ENCODE measurements around the gene RAB11FIP5.
A peak's percentile ranks its signal among the peaks of the same experiment; 100 is the strongest.
"Not testable (repeated sequence)": the region's sequence is repeated elsewhere in the genome, so short reads cannot be mapped to it uniquely, and the experiment has no call there.

The RAB11FIP5 gene

DNA sequence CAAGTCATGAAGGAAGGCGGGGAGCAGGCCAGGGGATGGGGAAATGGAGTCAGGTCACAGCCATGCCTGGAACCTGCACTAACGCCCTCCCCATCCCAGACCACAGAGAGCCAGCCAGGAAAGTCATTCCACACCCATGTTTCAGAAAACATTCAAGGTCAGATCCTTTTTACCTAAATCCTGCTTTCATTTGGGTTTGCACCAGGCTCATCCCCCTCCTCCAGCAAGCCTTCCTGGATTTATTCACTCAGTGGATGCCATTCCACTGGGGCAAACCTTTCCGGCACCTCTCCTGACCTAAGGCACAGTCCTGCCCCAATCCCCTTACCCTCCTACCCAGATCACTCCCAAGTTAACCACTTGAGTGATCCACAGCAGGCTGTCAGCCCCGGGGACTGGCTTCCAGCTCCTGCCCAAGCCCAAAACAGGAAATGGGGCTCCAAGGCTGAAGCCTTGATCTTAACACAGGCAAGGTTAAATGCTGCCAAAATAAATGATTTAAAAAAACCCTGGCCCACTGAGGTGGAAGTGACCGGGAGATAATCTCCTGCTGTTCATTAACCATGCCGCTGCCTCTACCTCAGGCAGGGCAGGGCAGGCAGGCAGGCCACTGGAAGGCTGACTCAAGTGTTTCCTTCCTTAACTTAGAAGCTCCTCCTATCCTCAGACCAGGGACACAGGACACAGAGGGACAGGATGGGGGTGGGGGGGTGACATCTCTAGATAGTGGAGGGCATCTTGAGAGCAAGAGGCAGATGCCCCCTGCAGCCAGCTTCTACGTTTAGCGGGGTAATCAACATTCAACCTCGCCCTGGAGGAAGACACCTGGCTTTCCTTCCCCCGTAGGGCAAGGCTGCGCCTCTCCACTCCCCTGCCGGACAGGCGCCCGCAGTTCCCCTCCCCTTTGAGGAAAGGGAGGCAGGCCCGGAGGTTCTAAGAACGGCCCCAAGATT lies 1.4 kb downstream of the RAB11FIP5 start:
- peak; percentile 41 to 49 for DNase-seq

DNA sequence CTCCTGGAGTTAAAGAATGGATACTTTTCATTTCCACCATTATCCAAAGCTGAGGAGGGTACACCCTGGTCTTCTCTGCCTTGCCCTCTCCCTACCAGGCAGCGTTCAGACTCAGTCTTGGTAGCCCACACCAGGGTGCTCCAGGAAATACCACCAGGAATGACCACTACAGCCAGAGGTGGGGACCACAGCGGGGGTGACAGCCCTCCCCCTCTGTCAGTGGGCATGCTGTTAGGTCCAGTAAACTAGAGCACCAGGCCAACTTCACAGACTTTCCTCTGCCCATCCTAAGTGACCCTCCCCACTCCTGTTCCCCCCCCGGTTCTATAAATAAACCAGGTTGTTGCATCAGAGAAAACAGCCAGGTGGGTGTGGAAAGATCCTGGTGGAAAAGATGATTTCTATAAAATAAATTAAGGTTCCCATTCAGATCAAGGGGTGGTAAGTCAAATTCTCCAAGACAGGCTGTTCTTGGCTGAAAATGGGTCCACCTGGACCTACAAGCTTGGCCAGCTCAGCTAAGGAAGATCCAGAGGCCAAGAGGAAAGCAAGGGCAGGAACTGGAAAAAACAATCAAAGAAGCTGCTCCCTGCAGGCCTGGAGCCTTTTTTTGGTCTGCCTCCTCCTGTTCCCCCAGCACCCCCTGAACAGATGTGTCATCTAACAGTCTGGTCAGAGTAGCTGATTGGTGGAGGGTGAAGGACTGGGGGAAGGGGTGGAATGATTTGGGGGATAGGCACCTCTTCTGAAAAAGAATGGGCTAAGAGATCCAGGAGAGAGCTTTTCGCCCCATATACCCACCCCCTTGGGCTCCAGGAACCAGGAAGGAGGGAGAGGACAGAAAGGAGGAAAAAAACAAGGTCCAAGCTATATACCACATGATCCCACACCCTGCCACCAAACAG lies 2.3 kb downstream of the RAB11FIP5 start:
- DNase-seq: no peak

DNA sequence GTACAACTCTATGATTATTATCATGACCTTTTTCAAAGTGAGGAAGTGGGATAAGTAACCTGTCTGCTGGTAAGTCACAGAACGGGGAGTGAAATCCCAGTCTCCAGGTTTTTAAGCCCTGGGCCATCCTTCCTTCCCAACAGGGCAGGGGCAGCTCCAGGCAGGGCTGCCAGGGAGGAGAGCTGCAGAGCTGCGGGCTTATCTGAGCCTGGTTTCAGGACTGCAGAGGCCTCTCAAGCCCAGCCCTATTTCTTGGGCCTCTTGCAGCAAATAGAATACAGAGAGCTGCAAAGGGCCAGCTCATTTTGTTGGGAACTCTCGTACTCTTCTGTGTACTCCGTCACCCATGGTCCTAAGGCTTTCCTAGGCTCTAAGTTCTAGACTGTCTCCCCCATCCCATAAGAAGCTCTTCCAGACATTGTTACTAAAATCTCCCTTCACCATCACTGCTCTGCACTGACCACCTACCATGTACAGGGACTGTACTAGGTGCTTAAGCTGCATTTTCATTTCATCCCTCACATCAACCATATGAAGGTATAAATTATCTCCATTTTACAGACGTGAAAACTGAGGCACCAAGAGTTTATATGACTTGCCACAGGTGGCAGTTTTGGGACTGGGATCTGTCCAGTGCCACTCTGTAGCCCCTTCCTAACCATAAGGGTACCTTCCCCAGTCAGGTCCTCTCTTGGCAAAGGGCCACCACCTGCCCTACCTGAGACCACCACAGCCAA lies 3.1 kb downstream of the RAB11FIP5 start:
- no peak for DNase-seq

DNA sequence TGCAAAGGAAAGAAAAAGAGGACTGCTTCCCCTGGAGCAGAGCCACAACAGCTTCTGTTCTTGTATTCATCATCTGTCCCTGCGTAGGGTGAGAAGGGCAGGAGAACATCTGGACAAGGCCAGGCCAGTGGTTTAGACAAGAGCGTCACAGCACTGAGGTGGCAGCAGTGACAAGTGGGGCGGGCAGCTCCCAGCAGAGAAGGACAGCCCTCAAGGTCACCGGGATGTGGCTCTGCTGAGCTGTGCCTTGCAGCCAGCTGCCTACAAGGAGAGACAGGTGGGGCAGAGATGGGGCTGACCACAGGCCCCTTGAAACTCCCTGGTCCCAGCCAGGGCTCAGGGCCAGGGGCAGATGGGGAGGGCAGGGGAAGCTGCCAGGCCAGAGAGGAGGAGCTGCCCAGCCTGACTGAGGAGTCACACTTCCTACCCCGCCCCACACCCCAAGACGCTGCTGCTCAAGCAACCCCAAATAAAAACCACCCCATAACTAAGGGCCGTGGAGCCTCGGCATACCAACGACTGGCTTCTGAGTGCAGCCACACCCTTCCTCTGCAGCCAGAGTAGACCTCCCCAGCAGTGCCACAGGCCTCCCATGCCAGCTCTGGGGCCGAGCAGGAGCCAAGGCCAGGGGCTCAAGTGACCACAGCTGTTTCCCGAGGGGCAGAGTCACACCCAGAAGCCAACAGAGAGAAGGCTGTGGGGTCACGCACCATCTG lies 5.4 kb downstream of the RAB11FIP5 start:
- no peak for DNase-seq

DNA sequence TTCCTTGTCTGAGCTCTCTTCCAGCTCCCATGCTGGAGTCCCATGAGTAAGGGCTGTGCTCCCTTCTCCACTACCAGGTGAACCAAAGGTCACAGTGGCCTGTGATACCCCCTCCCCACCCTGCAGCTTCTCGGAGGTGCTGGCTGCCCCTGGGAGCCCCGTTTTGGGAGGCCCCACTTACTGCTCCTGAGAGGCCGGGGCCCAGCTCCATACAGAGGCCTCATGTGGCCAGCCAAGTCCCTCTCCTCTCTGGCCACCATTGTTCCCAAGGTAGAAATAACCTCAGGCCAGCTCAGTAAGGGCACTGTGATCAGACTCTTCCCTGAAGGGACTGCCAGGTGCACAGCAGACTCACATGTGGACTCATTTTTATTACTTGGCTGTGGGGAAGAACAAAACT lies 6.0 kb downstream of the RAB11FIP5 start:
- no peak for DNase-seq

DNA sequence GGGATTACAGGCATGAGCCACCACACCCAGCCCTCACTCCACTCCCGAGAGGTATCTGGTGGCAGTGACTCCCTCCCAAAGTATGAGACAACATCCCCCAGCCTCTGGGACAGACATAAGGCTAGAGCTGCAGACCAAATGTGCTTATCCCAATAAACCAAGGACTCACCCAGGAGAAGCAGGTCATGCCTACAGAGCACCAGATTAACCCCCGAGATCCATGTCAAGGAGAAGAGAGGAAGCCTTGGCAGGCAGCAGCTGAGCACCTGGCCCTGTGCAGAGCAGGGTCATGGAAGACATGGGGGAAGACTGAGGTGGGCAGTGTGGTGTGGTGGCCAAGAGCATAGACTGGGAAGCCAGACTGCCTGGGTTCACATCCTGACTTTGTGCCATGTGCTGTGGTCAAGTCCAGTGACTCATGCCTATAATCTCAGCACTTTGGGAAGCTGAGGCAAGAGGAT lies 7.2 kb downstream of the RAB11FIP5 start:
- DNase-seq: no peak

DNA sequence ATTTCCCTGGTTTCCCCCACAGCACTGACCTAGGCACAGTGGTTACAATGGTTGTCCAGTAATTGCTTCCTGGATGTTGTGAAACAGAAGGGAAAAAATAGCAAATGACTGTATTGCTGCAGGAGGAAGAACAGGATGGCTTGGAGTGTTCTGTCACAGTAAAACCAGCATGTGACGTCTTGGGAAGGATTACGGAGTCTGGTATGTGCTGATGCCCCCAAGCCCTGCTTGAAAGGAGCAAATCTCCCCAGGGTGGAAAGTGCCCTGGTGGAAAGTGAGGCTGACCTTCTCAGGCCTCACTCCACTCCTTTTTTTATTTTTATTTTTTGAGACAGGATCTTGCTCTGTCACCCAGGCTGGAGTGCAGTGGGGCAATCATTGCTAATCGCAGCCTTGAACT lies 7.8 kb downstream of the RAB11FIP5 start:
- DNase-seq: no peak

DNA sequence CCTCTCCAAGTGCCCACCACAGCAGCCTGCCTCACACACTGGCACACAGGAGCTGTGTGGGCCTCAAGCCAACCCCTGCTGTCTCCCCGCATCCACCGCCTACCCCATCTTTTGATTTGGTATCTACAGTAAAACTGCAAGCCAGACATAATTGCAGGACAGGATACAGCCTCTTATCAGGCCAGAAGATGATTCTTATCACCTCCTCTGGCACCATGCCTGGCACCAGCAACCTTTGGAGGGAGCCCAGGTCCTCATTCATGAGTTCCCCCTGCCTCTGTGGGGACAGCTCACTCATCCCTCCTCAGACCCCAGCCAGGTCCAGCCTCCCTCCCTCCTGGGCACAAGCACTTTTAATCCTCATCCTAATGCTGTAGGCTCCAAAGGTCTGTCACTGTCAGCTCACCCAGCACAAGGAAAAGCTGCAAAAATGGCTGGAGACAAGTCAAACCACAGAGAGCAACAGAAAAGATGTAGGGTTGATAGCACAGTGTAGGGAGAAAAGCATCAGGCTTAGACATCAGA lies 9.7 kb downstream of the RAB11FIP5 start:
- no peak for DNase-seq

DNA sequence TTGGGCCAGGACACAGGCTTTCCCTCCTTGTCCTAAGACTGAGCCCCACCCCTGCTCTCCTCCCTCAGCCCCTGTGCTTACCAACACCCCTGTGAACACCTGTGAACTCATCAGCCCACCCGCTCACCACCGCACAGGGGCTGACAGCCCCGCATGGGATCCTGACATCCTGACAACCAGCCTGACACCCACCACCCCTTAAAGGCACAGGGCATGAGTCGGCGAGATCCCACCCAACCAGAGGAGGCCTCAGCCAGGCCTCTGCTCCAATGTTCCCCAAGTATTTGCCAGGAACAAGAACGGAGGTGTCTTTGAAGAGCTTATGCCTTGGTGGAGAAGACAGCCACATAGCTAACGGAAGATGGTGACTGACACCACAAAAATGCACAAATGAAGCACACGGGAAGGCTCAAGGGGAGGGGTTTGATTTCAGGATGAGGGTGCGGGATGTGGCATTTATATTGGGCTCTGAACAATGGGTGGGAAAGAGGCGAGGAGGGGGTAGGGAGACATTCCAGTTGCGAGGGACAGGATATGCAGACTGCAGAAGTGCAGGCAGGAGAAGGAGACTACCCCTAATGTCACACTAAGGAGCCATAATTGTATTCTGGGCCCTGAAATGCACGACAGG lies 11.0 kb downstream of the RAB11FIP5 start:
- DNase-seq: no peak

DNA sequence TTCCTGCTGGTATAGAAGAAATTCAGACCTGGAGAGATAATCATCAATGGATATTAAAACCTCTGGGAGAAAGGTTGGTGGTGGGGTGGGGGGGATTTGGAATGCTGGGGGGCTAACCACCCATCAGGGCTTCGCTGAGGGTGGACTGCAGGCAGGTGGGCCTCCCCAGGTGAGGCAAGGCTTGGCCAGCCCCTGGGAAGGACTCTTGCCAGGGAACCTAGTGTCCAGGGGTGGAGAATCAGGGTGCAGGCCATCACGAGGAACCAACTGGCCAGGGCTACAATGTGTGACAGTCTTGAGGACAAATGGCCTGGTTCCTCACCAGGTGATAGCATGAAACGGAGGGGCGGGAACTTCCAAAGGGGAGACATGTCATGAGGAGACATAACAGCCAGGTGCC lies 11.8 kb downstream of the RAB11FIP5 start:
- DNase-seq: no peak

DNA sequence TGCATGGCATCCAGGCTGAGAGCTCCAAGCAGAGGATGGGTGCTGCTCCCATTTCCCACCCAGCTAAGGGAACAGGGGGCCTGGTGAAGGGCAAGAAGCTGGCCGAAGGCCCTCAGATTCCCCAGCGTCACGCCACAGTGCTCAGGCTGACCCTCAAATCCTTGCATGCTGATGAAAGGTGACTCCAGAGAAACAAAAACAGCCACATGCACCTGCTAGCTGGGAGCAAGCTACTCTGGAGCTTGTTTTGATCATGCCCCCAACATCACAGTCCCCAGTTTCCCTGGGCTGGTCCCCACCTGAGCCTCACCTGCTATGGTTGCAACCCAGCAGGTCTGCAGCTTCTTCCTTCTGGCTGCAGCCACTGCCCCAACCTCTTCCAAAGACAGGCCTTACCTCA lies 13.3 kb downstream of the RAB11FIP5 start:
- DNase-seq: no peak

DNA sequence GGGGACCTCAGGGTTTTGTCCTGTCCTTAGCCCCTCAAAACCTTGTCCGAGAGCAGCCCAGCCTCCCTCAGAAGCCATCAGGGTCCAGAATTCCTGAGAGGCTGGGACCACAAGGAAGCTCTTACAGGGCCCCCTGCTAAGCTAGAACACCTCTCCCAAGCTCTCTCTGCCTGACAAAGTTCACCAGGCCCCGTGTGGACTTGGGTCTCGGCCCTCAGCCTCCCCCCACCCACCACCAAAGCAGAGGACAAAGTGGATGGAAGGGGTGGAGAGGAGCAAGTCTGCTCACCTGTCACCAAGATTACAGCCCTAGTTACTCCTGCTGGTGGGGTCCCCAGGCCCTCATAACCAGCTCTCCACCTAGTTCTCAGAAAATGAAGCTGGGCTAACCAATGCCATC lies 16.8 kb downstream of the RAB11FIP5 start:
- DNase-seq: no peak

DNA sequence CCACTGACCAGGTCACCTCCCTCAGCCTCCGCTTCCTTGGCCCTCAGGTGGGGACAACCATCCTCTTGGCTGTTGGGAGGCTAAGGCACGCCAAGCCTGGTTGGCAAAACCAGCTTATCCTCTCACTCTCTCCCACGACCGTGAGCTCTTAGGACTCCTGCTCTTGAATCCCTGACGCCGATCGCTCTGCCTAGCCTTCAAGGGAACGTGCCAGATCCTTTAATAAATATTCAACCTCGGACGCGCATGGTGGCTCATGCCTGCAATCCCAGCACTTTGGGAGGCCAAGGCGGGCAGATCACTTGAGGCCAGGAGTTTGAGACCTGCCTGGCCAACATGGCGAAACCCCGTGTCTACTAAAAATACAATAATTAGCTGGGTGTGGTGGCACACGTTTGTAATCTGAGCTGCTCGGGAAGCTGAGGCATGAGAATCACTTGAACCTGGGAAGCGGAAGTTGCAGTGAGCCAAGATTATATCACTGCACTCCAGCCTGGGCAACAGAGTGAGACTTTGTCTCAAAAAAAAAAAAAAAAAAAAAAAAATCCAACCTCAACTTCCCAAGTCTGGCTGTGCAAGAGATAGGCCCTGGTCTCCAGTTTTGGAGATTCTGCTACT lies 19.0 kb downstream of the RAB11FIP5 start:
- DNase-seq: not testable (repeated sequence)

DNA sequence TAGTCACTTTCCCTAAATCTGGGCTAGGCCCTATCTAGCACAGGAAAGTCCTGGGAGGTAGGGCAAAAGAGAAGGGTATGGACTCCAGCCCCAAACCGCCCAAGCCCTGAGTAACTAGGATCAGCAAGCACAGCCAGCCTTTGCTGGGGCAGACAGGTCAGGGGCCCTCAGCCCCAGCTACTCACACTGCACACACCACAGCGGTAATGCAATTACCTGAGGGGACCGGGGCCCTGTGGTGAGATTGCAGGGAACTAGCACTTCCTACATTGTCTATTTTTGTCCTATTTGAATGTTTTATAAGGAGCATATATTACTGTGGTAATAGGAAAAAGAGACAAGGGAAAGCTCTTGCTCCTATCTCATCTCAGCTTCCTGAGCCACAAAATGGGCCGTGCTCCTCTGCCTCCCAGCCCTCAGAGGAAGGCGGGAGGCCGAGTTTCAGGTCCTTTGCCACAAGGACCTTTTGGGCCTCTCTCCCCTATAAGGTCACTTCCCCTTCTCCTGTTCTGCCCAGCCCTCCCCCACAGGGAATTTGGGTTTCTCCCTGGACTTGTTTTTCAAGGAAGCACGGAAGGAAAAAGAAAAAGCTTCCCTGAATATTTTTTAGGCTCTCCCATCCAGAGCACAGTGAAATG lies 20.5 kb downstream of the RAB11FIP5 start:
- no peak for DNase-seq

DNA sequence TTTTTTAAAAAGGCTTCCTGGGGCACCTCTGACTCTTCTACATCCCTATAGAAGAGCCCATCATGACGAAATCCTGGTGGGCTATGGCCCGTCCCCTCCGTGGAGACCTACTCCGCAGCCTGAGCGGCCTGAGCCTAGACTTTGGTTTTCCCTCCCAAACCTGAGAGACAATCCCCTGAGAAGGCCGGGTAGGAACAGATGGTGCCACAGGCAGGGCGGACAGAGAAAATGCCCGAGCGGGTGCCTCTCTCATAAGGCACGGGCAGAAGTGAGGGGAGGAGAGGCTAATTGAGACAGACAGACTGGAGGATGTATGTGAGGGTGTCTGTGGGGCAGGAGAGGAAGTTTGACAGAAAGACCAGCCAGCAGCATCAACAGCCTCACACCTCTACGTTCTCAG lies 21.1 kb downstream of the RAB11FIP5 start:
- DNase-seq: no peak

DNA sequence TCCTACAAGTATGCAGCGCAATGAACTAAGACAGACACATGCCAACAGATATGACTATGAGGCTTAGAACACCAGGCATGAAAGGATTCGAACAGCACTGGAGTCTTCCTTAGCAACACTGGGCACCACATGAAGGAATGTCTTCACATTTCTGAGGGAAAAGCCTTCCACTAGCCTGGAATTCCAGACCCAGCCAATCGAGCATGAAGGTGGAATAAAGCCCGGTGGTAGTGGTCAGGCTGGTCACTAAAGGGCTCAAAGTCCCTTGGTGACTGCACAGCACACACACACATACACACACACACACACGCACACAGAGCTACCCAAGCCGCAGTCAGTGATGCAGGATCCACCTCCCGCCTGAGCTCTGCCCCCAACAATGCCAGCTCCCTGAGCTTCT lies 21.6 kb downstream of the RAB11FIP5 start:
- no peak for DNase-seq

DNA sequence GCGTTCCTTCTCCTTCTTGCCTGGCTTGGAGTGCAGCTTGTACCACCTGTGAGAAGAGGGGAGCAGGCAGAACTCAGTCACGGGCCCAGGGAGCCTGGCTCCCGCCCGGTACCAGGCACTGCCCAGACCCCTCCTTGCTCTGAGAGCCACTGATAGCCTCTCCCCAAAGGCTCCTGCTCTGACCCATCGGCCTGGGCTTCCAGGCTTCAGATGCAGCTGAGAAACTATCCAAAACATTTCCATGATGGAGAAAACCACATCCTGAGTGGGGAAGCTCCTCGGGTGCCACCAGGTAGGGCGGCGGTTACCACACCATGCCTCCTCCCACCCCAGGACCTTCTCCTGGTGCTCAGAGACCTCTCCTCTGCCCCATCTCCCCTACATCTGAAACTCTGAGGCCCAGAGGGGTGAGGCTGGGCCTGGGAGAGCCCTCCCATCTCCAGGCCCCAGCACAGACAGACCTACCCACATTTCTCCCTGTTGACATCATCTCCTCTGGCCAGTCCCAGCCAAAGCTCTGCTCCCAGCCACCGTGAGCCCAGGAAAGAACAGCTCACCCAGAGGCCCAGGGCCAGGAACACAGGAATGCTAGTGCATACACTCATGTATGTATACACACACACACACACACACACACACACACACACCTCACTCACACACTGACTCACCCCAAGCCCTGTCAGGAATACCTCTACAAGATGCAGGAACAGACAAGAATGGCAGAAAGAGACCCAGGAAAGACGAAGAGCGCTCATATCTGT lies 23.3 kb downstream of the RAB11FIP5 start:
- no peak for DNase-seq

DNA sequence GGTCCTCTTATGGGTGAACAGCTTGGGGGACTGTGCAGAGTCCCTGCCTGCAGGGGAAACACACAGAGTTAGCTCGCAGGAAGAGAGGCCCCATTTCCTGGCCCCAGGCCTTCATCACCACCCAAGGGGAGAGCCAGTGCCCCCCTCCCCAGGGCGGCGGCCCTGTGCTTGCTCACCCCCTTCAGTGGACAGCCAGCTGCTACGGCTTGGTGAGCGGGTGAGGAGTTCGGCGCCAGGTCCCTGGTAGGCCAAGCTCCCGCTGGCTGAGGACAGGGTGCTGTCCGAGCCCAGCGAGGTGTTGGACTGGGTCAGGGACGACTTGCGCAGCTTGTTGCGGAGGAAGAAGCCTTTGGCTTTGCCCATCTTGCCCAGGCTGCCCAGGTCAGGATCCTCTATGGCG lies 24.0 kb downstream of the RAB11FIP5 start:
- no peak for DNase-seq

DNA sequence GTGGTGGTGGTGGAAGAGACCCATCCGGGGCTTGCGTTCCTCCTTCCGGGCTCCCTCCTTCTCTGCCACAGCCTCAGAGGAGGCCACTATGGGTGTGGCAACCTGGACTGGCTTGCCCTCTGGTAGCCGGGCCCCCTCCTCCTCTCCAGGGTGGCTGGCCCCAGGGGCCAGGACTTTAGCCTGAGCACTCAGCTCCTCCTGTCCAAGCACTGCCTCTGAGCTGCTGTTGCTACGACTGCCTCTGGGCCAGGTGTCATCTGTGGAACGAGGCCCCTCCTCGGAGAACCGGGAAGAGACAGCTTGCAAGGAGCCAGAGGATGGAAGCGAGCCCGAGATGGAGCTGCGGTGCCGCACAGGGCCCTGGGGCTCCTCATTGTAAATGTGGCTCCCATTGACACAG lies 24.5 kb downstream of the RAB11FIP5 start:
- DNase-seq: no peak

DNA sequence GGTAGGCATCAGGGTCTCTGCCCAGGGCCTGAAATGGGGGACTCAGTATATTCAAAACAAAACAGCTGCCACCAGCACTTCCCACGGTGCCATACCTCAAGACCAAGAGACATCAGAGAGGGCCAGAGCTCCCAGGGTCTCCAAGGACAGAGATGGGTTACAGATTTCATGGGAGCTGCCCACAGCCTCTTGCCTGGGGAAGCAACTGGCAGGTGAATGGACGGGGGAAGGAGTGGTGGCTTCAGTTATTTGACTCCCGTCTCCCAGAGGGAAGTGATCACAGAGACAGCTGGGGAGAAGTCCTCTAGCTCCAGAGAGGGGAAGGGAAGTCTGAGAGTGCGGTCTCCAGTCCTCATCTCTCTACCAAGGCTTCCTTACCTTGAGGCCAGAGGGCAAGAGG lies 25.4 kb downstream of the RAB11FIP5 start:
- no peak for DNase-seq
